Measurements from ENCODE around the gene ABHD5.

The ABHD5 gene

GRCh38 chr3:43759297-43759782 lies 68.6 kb downstream of the ABHD5 start:
- peak in 1 of 2 experiments; percentile 17 for DNase-seq

- DNase-seq: no peak
Measured at GRCh38 chr3:43759938-43760337, 69.2 kb downstream of the ABHD5 start.

GRCh38 chr3:43760938-43761337 lies 70.2 kb downstream of the ABHD5 start:
- DNase-seq: no peak

- DNase-seq: no peak
Measured at GRCh38 chr3:43762451-43762850, 71.7 kb downstream of the ABHD5 start.

GRCh38 chr3:43764056-43764455 lies 73.3 kb downstream of the ABHD5 start:
- no peak for DNase-seq

GRCh38 chr3:43764471-43764870 lies 73.7 kb downstream of the ABHD5 start:
- DNase-seq: peak in 1 of 2 experiments; percentile 12

GRCh38 chr3:43765521-43765971 lies 74.8 kb downstream of the ABHD5 start:
- DNase-seq: no peak

- DNase-seq: no peak
Measured at GRCh38 chr3:43766672-43767465, 76.1 kb downstream of the ABHD5 start.

GRCh38 chr3:43768381-43768973 lies 77.7 kb downstream of the ABHD5 start:
- DNase-seq: no peak

- peak; percentile 79 to 82 for DNase-seq
Measured at GRCh38 chr3:43769097-43769884, 78.6 kb downstream of the ABHD5 start.

GRCh38 chr3:43769885-43770425 lies 79.2 kb downstream of the ABHD5 start:
- DNase-seq: no peak

- peak in 1 of 2 experiments; percentile 12 for DNase-seq
Measured at GRCh38 chr3:43770426-43771103, 79.8 kb downstream of the ABHD5 start.

GRCh38 chr3:43771610-43772009 lies 80.9 kb downstream of the ABHD5 start:
- DNase-seq: no peak

- peak in 1 of 2 experiments; percentile 28 for DNase-seq
Measured at GRCh38 chr3:43773273-43774094, 82.7 kb downstream of the ABHD5 start.

GRCh38 chr3:43774799-43775198 lies 84.1 kb downstream of the ABHD5 start:
- no peak for DNase-seq

GRCh38 chr3:43776101-43776500 lies 85.4 kb downstream of the ABHD5 start:
- no peak for DNase-seq

GRCh38 chr3:43779850-43780249 lies 89.1 kb downstream of the ABHD5 start:
- DNase-seq: no peak

- DNase-seq: no peak
Measured at GRCh38 chr3:43782541-43782940, 91.8 kb downstream of the ABHD5 start.

Data from SHP77 (cell line).